Keratinocyte (primary cell): ENCODE measurements around the gene MTERF2. TPM values are rescaled to one million over a fixed set of nuclear protein-coding genes. Genes with fewer than 3 reads are reported as not detected.

Experiments used
- DNase-seq: peaks from one replicate; pipeline ENCODE4 v3.0.0-alpha.2; 2011; ENCODE audit warnings: low read depth, missing footprints, low spot score
- FAIRE-seq: peaks from 2 replicates; lab custom pipeline; 2011; peaks lifted over from hg19 to GRCh38; lab: Jason Lieb, UNC
- H2AFZ ChIP-seq: 2 replicates; pipeline ENCODE4 v1.6.0; 2012; ENCODE audit warnings: low read length, control low read depth, inconsistent platforms; ENCODE audit not compliant: control insufficient read depth
- H3K27ac ChIP-seq: 2 replicates; pipeline ENCODE4 v1.5.1; 2011; ENCODE audit warnings: low read length; ENCODE audit not compliant: control insufficient read depth, insufficient read depth
- H3K27me3 ChIP-seq: 3 replicates; pipeline ENCODE4 v1.6.0; 2011; ENCODE audit warnings: low read length; ENCODE audit not compliant: control insufficient read depth, insufficient read depth; ENCODE audit errors: extremely low read depth
- H3K36me3 ChIP-seq, 2 experiments: 2 replicates in 1 of 2; 3 replicates in 1 of 2; pipeline ENCODE4 v1.5.1; 2011; ENCODE audit warnings: low read length in 2 of 2, mild to moderate bottlenecking in 1 of 2; ENCODE audit not compliant: control insufficient read depth in 2 of 2, insufficient read depth in 2 of 2; ENCODE audit errors: extremely low read depth in 1 of 2
- H3K4me1 ChIP-seq: 3 replicates; pipeline ENCODE4 v1.5.1; 2011; ENCODE audit warnings: low read length; ENCODE audit not compliant: control insufficient read depth, insufficient read depth; ENCODE audit errors: extremely low read depth
- H3K4me2 ChIP-seq: 3 replicates; pipeline ENCODE4 v1.6.0; 2011; ENCODE audit warnings: low read depth, low read length; ENCODE audit not compliant: control insufficient read depth, insufficient read depth; ENCODE audit errors: extremely low read depth
- H3K4me3 ChIP-seq, 3 experiments: fragments of 200-600 bp in 1 of 3; sonication (generic) in 1 of 3; 2 replicates in 2 of 3; 3 replicates in 1 of 3; pipeline ENCODE4 v1.5.1; 2011 to 2016; ENCODE audit warnings: low read length in 3 of 3, mild to moderate bottlenecking in 3 of 3, control low read depth in 2 of 3, inconsistent platforms in 1 of 3, low read depth in 1 of 3, mixed read lengths in 1 of 3, mixed run types in 1 of 3, moderate library complexity in 1 of 3; ENCODE audit not compliant: control insufficient read depth in 2 of 3, insufficient read depth in 2 of 3; ENCODE audit errors: extremely low read depth in 1 of 3
- H3K79me2 ChIP-seq: 2 replicates; pipeline ENCODE4 v1.6.0; 2012; ENCODE audit warnings: low read length; ENCODE audit not compliant: control insufficient read depth, insufficient read depth
- H3K9ac ChIP-seq: 3 replicates; pipeline ENCODE4 v1.6.0; 2011; ENCODE audit warnings: low read length; ENCODE audit not compliant: control insufficient read depth, insufficient read depth; ENCODE audit errors: extremely low read depth
- H3K9me1 ChIP-seq: 3 replicates; pipeline ENCODE4 v1.6.0; 2011; ENCODE audit warnings: low read length; ENCODE audit not compliant: control insufficient read depth, insufficient read depth; ENCODE audit errors: extremely low read depth
- H3K9me3 ChIP-seq: 2 replicates; pipeline ENCODE4 v1.5.1; 2012; ENCODE audit warnings: low read depth, low read length; ENCODE audit not compliant: control insufficient read depth
- H4K20me1 ChIP-seq: 3 replicates; pipeline ENCODE4 v1.6.0; 2011; ENCODE audit warnings: low read length; ENCODE audit not compliant: control insufficient read depth, insufficient read depth; ENCODE audit errors: extremely low read depth
- CTCF ChIP-seq, 3 experiments: IDR thresholded peaks in 1 of 3; conservative IDR thresholded peaks in 1 of 3; optimal IDR thresholded peaks in 1 of 3; 2 replicates in 2 of 3; 3 replicates in 1 of 3; pipeline versions ENCODE3 to v1.5.1; 2011; ENCODE audit warnings: low read length in 3 of 3, mild to moderate bottlenecking in 3 of 3, moderate library complexity in 2 of 3, control low read depth in 1 of 3, inconsistent platforms in 1 of 3; ENCODE audit not compliant: insufficient read depth in 2 of 3; ENCODE audit errors: extremely low read depth in 1 of 3
- EZH2 ChIP-seq: IDR thresholded peaks from one replicate; pipeline ENCODE4 v1.6.1; 2012; ENCODE audit warnings: inconsistent platforms, mild to moderate bottlenecking, low read length, moderate library complexity
- dilution Hi-C: fragments of 300-500 bp; cut with MboI; formaldehyde crosslinking; loops from one replicate; pipeline ENCODE4 v1.7.0; 2020; ENCODE audit warnings: low sequenced_read_pairs; ENCODE audit not compliant: extremely low pct_ligation_motif_present
- polyA plus RNA-seq, 5 experiments: library from polyadenylated mRNA; depleted of rRNA in 3 of 5; stranded (reverse) in 3 of 5; stranded (forward) in 1 of 5; unstranded in 1 of 5; fragments of >200 nt; gene quantifications; 1 replicate in 1 of 5; 2 replicates in 3 of 5; 3 replicates in 1 of 5; pipeline versions ENCODE4 v1.2.1 to v1.2.3, GENCODE V29; 2011 to 2012; ENCODE audit warnings: missing spikeins in 2 of 5, low read depth in 1 of 5, low replicate concordance in 1 of 5

The MTERF2 gene
- polyA plus RNA-seq, 1 donor (not counting 4 experiments of a cell fraction or from before 2014, with no cell fraction given) = 9.6 TPM

GRCh38 chr12:106974511-106974910 lies 12.4 kb downstream of the MTERF2 start:
- DNase-seq = no peak
- Histone ChIP-seq H3K4me3 (no peak overlapping the region), H3K27ac (no peak overlapping the region), H3K27me3 (no peaks in the 10 kb centered on the region), H3K4me2 (no peak overlapping the region), H3K9ac (no peak overlapping the region), H3K79me2 (no peaks in the 10 kb centered on the region), H2AFZ (no peak overlapping the region), H3K36me3 (peaks cover 8 to 9% of the 10 kb centered on the region in 2 experiments), H3K9me1 (no peaks in the 10 kb centered on the region), H3K4me1 (no peaks in the 10 kb centered on the region), H3K9me3 (no peaks in the 10 kb centered on the region), H4K20me1 (no peaks in the 10 kb centered on the region)
- no peak for FAIRE-seq
- TF ChIP-seq EZH2 (no peak), CTCF (optimal IDR thresholded peaks at IDR 0.05 in 1 of 3, IDR thresholded peaks at IDR 0.05 in 1 of 3, conservative IDR thresholded peaks at IDR 0.05 in 1 of 3; ENCODE audit: extremely low read depth in 1 of 3, insufficient read depth in 2 of 3, low read length in 3 of 3) (no peak)
- dilution Hi-C loops = no loop called here

- Histone ChIP-seq H3K27me3 (no peaks in the 10 kb centered on the region), H4K20me1 (no peaks in the 10 kb centered on the region), H3K9ac (no peak overlapping the region), H3K27ac (no peak overlapping the region), H3K79me2 (no peaks in the 10 kb centered on the region), H3K4me2 (no peak overlapping the region), H3K4me3 (no peak overlapping the region), H3K9me1 (no peaks in the 10 kb centered on the region), H3K36me3 (peaks cover 8 to 9% of the 10 kb centered on the region in 2 experiments), H2AFZ (no peak overlapping the region), H3K9me3 (no peaks in the 10 kb centered on the region), H3K4me1 (no peaks in the 10 kb centered on the region)
- DNase-seq (no peak), FAIRE-seq (peak; percentile 5)
- TF ChIP-seq CTCF (optimal IDR thresholded peaks at IDR 0.05 in 1 of 3, IDR thresholded peaks at IDR 0.05 in 1 of 3, conservative IDR thresholded peaks at IDR 0.05 in 1 of 3; ENCODE audit: extremely low read depth in 1 of 3, insufficient read depth in 2 of 3, low read length in 3 of 3) (no peak), EZH2 (no peak)
- dilution Hi-C loops = no loop called here
Observed at GRCh38 chr12:106973545-106973944, 13.4 kb downstream of the MTERF2 start.
